ENCODE measurements around the gene CFAP97. TPM values are rescaled to one million over a fixed set of nuclear protein-coding genes. Genes with fewer than 3 reads are reported as not detected.

Gene CFAP97
- total RNA-seq, 6 experiments from 2014 or later, result 11.7 to 25.6 (median 20.5) TPM

DNA sequence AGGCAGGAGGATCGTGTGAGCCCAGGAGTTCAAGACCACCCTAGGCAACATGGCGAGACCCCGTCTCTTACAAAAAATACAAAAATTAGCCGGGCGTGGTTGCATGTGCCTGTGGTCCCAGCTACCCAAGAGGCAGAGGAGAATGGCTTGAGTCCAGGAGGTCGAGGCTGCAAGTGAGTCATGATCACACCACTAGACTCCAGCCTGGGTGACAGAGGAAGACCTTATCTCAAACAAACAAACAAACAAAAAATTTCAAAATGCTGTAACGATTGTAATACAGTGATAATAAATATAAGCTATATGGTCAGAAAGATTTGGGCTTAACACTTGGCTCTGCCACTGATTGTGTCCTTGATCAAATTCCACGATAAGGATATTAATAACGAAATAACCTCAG lies 36.6 kb downstream of the CFAP97 start:
- Histone ChIP-seq H3K36me3 (peaks cover 0 to 17% (median 6%) of the 10 kb centered on the region in 4 donors), H3K4me1 (no peaks in the 10 kb centered on the region), H3K27ac (no peak overlapping the region), H3K4me3 (no peak overlapping the region), H3K9me3 (no peaks in the 10 kb centered on the region), H3K27me3 (no peaks in the 10 kb centered on the region)
- DNase-seq (no peak), ATAC-seq (peak in 1 of 4 donors; percentile 73)
- WGBS (ENCODE audit: insufficient coverage, low coverage, low lambda C conversion rate, missing lambda C conversion rate), result 46% methylated on average over 5 of the region's 9 CpGs
- no peak for TF ChIP-seq POLR2A (IDR thresholded peaks at IDR 0.05)
- TF ChIP-seq, protein P1, sequence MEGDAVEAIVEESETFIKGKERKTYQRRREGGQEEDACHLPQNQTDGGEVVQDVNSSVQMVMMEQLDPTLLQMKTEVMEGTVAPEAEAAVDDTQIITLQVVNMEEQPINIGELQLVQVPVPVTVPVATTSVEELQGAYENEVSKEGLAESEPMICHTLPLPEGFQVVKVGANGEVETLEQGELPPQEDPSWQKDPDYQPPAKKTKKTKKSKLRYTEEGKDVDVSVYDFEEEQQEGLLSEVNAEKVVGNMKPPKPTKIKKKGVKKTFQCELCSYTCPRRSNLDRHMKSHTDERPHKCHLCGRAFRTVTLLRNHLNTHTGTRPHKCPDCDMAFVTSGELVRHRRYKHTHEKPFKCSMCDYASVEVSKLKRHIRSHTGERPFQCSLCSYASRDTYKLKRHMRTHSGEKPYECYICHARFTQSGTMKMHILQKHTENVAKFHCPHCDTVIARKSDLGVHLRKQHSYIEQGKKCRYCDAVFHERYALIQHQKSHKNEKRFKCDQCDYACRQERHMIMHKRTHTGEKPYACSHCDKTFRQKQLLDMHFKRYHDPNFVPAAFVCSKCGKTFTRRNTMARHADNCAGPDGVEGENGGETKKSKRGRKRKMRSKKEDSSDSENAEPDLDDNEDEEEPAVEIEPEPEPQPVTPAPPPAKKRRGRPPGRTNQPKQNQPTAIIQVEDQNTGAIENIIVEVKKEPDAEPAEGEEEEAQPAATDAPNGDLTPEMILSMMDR (IDR thresholded peaks at IDR 0.05), result no peak
- intact Hi-C loops (cut with DNase I), result no loop called here

- 6% methylated on average over 1 of the region's 2 CpGs for WGBS (ENCODE audit: insufficient coverage, low coverage, low lambda C conversion rate, missing lambda C conversion rate)
- TF ChIP-seq, protein P1 (IDR thresholded peaks at IDR 0.05), result no peak
- TF ChIP-seq POLR2A (IDR thresholded peaks at IDR 0.05), result no peak
- intact Hi-C loops (cut with DNase I), result no loop called here
These were observed 38.2 kb downstream of the CFAP97 start for GRCh38 chr4:185165605-185166063.

DNA sequence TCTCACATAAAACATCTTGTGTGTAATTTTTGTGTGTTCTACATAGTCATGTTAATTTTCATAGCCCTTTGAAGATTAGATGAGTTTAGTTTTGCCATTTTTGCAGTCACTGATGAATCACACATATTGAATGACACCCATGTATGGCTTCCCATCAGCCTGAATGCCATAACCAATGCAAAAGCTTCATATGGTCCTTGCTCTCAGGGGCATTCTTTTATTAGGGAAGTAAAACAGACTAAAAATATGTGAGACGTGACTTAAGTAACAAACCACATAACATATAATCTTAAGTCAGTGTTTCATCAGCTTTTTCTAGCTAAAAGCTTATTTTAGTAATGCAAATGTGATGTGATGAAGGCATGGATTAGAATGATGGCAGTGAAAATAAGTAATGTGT lies 52.5 kb downstream of the CFAP97 start:
- peaks cover 0 to 18% (median 2%) of the 10 kb centered on the region in 4 donors for H3K36me3 ChIP-seq
- intact Hi-C loops (cut with DNase I), result no loop called here
- no peak overlapping the region for H3K27ac ChIP-seq
- no peaks in the 10 kb centered on the region for H3K9me3 ChIP-seq
- ATAC-seq (no peak), DNase-seq (no peak)
- no peaks in the 10 kb centered on the region for H3K27me3 ChIP-seq
- TF ChIP-seq, protein P1 (IDR thresholded peaks at IDR 0.05), result no peak
- no peak for TF ChIP-seq POLR2A (IDR thresholded peaks at IDR 0.05)
- no peaks in the 10 kb centered on the region for H3K4me1 ChIP-seq
- H3K4me3 ChIP-seq, result no peak overlapping the region
- WGBS (ENCODE audit: insufficient coverage, low coverage, low lambda C conversion rate, missing lambda C conversion rate), result 87% methylated on average over 1 of the region's 1 CpG

More at GRCh38 chr4:185165605-185166063, 38.2 kb downstream of the CFAP97 start:
- DNase-seq (no peak), ATAC-seq (peak in 3 of 4 donors; percentile 17 to 37 (median 31))
- Histone ChIP-seq H3K36me3 (peaks cover 0 to 23% (median 9%) of the 10 kb centered on the region in 4 donors), H3K27me3 (no peaks in the 10 kb centered on the region), H3K4me1 (no peaks in the 10 kb centered on the region), H3K27ac (no peak overlapping the region), H3K9me3 (no peaks in the 10 kb centered on the region), H3K4me3 (no peak overlapping the region)

DNA sequence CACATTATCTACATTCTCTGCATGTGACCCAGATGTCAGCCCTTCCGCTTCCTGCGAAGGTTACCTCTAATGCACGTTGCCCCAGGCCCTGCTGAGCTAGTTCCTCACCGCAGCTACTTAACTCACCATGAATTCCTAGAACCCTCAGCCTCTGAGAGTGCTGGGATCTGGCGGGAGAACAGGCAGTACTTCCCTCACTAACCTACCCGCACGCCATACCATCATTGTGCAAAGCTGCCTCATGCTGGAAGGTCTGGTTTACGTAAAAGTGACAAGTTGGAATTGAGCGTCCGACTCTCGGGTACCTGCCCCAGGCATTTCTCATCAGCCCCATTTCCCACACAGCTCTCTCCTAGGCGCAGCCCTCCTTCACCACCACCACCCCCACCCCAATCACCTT lies 54.4 kb downstream of the CFAP97 start:
- ATAC-seq, result no peak
- no peak for DNase-seq
- no peaks in the 10 kb centered on the region for H3K9me3 ChIP-seq
- H3K27me3 ChIP-seq, result no peaks in the 10 kb centered on the region
- intact Hi-C loops (cut with DNase I), result no loop called here
- H3K27ac ChIP-seq, result no peak overlapping the region
- 85% methylated on average over 6 of the region's 12 CpGs for WGBS (ENCODE audit: insufficient coverage, low coverage, low lambda C conversion rate, missing lambda C conversion rate)
- no peak overlapping the region for H3K4me3 ChIP-seq
- peaks cover 0 to 18% (median 2%) of the 10 kb centered on the region in 4 donors for H3K36me3 ChIP-seq
- no peaks in the 10 kb centered on the region for H3K4me1 ChIP-seq
- no peak for TF ChIP-seq POLR2A (IDR thresholded peaks at IDR 0.05)
- TF ChIP-seq, protein P1 (IDR thresholded peaks at IDR 0.05), result no peak
